HG03175 (cell line): ENCODE measurements around the gene TPST1.

ENCODE experiments used
- ATAC-seq: cut with Tn5 transposase; IDR thresholded peaks from one replicate; pipeline ENCODE4 v1.9.1; 2021; ENCODE audit warnings: mild to moderate bottlenecking, moderate library complexity; ENCODE audit not compliant: unreplicated experiment

The TPST1 gene

GRCh38 chr7:66237906-66238772 is 33.0 kb downstream of the TPST1 start:
- ATAC-seq: peak; percentile 71

- peak; percentile 63 for ATAC-seq
Observed at GRCh38 chr7:66238773-66239466, 33.8 kb downstream of the TPST1 start.

- ATAC-seq: no peak
Observed at GRCh38 chr7:66239467-66239856, 34.3 kb downstream of the TPST1 start.

- ATAC-seq: no peak
Observed at GRCh38 chr7:66245008-66245407, 39.9 kb downstream of the TPST1 start.

GRCh38 chr7:66246554-66247171 is 41.5 kb downstream of the TPST1 start:
- ATAC-seq: no peak

GRCh38 chr7:66247380-66248078 is 42.4 kb downstream of the TPST1 start:
- ATAC-seq: no peak

GRCh38 chr7:66250711-66251110 is 45.6 kb downstream of the TPST1 start:
- no peak for ATAC-seq

- no peak for ATAC-seq
Observed at GRCh38 chr7:66255534-66256100, 50.5 kb downstream of the TPST1 start.

GRCh38 chr7:66256281-66256680 is 51.1 kb downstream of the TPST1 start:
- no peak for ATAC-seq

GRCh38 chr7:66257481-66257880 is 52.3 kb downstream of the TPST1 start:
- no peak for ATAC-seq

GRCh38 chr7:66258409-66258808 is 53.3 kb downstream of the TPST1 start:
- ATAC-seq: no peak

- no peak for ATAC-seq
Observed at GRCh38 chr7:66261941-66262340, 56.8 kb downstream of the TPST1 start.

- ATAC-seq: no peak
Observed at GRCh38 chr7:66263936-66264335, 58.8 kb downstream of the TPST1 start.

GRCh38 chr7:66265566-66265965 is 60.4 kb downstream of the TPST1 start:
- ATAC-seq: no peak

GRCh38 chr7:66267249-66267648 is 62.1 kb downstream of the TPST1 start:
- ATAC-seq: no peak

GRCh38 chr7:66269978-66270377 is 64.8 kb downstream of the TPST1 start:
- no peak for ATAC-seq

GRCh38 chr7:66272321-66272720 is 67.2 kb downstream of the TPST1 start:
- no peak for ATAC-seq

- no peak for ATAC-seq
Observed at GRCh38 chr7:66276363-66276762, 71.2 kb downstream of the TPST1 start.

GRCh38 chr7:66277492-66277891 is 72.4 kb downstream of the TPST1 start:
- ATAC-seq: no peak

- ATAC-seq: no peak
Observed at GRCh38 chr7:66279912-66280311, 74.8 kb downstream of the TPST1 start.
